ENCODE measurements around the gene KIF2C. TPM values are rescaled to one million over a fixed set of nuclear protein-coding genes. Genes with fewer than 3 reads are reported as not detected.
"Not testable (repeated sequence)": the region's sequence is repeated elsewhere in the genome, so short reads cannot be mapped to it uniquely, and the experiment has no call there.

The KIF2C gene
- total RNA-seq, 1 donor from 2014 or later, result 0.93 TPM

- Histone ChIP-seq H3K36me3 (no peaks in the 10 kb centered on the region), H3K4me1 (no peaks in the 10 kb centered on the region), H3K4me3 (peak overlapping the region; percentile 64), H3K27me3 (no peaks in the 10 kb centered on the region), H3K27ac (no peak overlapping the region), H3K9me3 (no peaks in the 10 kb centered on the region)
- TF ChIP-seq CTCF (IDR thresholded peaks at IDR 0.05), result no peak
- DNase-seq (no peak), ATAC-seq (no peak)
- intact Hi-C loops (cut with DNase I), result no loop called here
Observed at GRCh38 chr1:44740179-44740617, 561 bp downstream of the KIF2C start.

- DNase-seq (no peak), ATAC-seq (no peak)
- Histone ChIP-seq H3K27ac (no peak overlapping the region), H3K9me3 (no peaks in the 10 kb centered on the region), H3K27me3 (no peaks in the 10 kb centered on the region), H3K4me1 (no peaks in the 10 kb centered on the region), H3K36me3 (no peaks in the 10 kb centered on the region), H3K4me3 (no peak overlapping the region)
- no peak for TF ChIP-seq CTCF (IDR thresholded peaks at IDR 0.05)
- intact Hi-C loops (cut with DNase I), result no loop called here
Observed at GRCh38 chr1:44743211-44743610, 3.6 kb downstream of the KIF2C start.

DNA sequence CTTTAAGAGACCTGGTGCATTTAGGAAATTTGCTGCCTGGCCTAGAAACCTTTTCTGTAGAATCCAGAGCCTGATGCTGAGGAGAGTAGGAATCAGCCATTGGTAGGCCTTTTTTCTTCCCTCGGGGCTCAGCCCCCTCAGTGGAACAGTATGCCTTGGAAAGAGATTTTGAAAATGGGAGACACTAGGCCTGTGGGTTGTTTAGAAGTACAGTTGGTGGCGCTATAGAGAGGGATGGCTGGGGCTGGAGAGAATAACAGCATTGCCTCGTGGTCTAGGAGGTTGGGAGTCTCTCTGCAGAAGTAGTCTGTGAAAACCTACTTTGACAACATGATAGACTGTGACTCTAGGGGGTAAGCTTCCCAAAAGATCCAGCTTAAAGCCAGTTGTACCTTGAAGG is 8.2 kb downstream of the KIF2C start:
- H3K4me1 ChIP-seq, result no peaks in the 10 kb centered on the region
- no peaks in the 10 kb centered on the region for H3K27me3 ChIP-seq
- intact Hi-C loops (cut with DNase I), result no loop called here
- DNase-seq (no peak), ATAC-seq (no peak)
- H3K4me3 ChIP-seq, result no peak overlapping the region
- no peak overlapping the region for H3K27ac ChIP-seq
- no peaks in the 10 kb centered on the region for H3K9me3 ChIP-seq
- H3K36me3 ChIP-seq, result no peaks in the 10 kb centered on the region
- no peak for TF ChIP-seq CTCF (IDR thresholded peaks at IDR 0.05)

DNA sequence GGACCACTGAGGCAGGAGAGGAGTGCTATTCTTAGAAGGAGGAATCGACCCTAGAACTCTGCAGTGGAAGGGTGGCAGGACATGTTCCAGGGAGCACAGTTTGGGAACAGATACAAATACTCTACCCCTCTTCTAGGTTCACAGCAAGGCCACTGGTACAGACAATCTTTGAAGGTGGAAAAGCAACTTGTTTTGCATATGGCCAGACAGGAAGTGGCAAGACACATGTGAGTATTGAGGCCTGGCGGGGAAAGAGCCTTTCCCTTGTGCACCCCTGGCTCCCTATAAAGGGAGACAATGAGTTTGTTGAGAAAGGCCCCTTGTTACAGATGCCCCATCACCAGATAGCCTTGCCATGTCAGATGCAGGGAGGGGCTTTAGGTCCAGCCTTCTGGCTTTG is 17.8 kb downstream of the KIF2C start:
- no peak for DNase-seq
- no peaks in the 10 kb centered on the region for H3K4me1 ChIP-seq
- H3K27ac ChIP-seq, result no peak overlapping the region
- no peak for TF ChIP-seq CTCF (IDR thresholded peaks at IDR 0.05)
- no peaks in the 10 kb centered on the region for H3K27me3 ChIP-seq
- no peak overlapping the region for H3K4me3 ChIP-seq
- no peaks in the 10 kb centered on the region for H3K9me3 ChIP-seq
- H3K36me3 ChIP-seq, result no peaks in the 10 kb centered on the region
- ATAC-seq, result no peak
- intact Hi-C loops (cut with DNase I), result no loop called here

DNA sequence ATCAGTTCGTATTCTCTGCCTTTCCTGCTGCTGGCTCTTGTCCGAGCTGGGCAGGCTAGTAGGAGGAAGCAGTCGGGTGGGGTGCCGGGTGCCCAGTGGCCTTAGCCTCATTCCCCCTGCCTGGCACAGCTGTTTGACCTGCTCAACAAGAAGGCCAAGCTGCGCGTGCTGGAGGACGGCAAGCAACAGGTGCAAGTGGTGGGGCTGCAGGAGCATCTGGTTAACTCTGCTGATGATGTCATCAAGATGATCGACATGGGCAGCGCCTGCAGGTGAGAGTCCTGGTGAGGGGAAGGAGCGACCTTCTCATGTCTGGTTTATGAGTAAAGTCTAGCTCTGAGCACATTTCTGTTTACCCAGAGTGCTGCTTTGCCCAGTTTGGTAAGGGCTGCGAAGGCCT is 19.4 kb downstream of the KIF2C start:
- Histone ChIP-seq H3K27me3 (no peaks in the 10 kb centered on the region), H3K36me3 (no peaks in the 10 kb centered on the region), H3K4me3 (no peak overlapping the region), H3K9me3 (no peaks in the 10 kb centered on the region), H3K4me1 (no peaks in the 10 kb centered on the region), H3K27ac (no peak overlapping the region)
- TF ChIP-seq CTCF (IDR thresholded peaks at IDR 0.05), result no peak
- DNase-seq (no peak), ATAC-seq (no peak)
- intact Hi-C loops (cut with DNase I), result no loop called here

DNA sequence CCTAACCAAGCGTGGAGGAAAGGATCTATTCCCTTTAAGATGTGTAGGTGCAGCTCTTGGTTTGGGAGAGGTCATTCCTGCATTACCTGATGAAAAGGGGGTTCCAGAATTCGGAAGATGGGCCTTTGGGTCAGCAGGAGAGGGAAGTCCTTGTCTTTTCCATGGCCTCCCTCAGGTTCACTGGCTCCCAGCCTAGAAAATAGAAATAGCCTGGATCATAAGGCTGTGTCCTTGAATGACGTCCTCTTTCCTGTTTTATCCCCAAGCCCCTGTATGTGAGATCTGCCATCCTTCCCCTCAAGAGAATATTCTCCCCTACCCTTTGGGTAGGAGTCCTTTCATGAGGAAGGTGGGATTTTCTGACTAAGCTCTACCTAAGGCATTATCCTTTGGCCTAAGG is 21.2 kb downstream of the KIF2C start:
- Histone ChIP-seq H3K27me3 (no peaks in the 10 kb centered on the region), H3K36me3 (no peaks in the 10 kb centered on the region), H3K4me3 (no peak overlapping the region), H3K27ac (no peak overlapping the region), H3K4me1 (no peaks in the 10 kb centered on the region), H3K9me3 (no peaks in the 10 kb centered on the region)
- ATAC-seq (no peak), DNase-seq (no peak)
- TF ChIP-seq CTCF (IDR thresholded peaks at IDR 0.05), result no peak
- intact Hi-C loops (cut with DNase I), result no loop called here

GRCh38 chr1:44766421-44766820 is 26.8 kb downstream of the KIF2C start:
- intact Hi-C loops (cut with DNase I); DNase-seq; H3K4me3 ChIP-seq; H3K9me3 ChIP-seq; H3K36me3 ChIP-seq; H3K27me3 ChIP-seq; H3K27ac ChIP-seq; ATAC-seq; H3K4me1 ChIP-seq: not testable (repeated sequence)
